ENCODE measurements around the gene DNAL1. TPM values are rescaled to one million over a fixed set of nuclear protein-coding genes. Genes with fewer than 3 reads are reported as not detected.

DNAL1 gene
- total RNA-seq, 2 donors from 2014 or later = 8.1 to 8.3 TPM

- intact Hi-C loops (cut with DNase I) = no loop called here
- Histone ChIP-seq H3K4me1 (peaks cover 45% of the 10 kb centered on the region), H3K36me3 (peaks cover 16% of the 10 kb centered on the region), H3K9me3 (no peaks in the 10 kb centered on the region), H3K27ac (peak overlapping the region; percentile 92), H3K9ac (ENCODE audit: low read depth in 2 of 2, low read length in 2 of 2) (peak overlapping the region; percentile 16 to 97), H3K4me3 (no peak overlapping the region), H3K27me3 (no peaks in the 10 kb centered on the region)
- peak; percentile 26 for DNase-seq
- no peak for TF ChIP-seq CTCF (IDR thresholded peaks at IDR 0.05)
Measured at GRCh38 chr14:73739174-73739898, 94.5 kb downstream of the DNAL1 start.

- intact Hi-C loops (cut with DNase I) = no loop called here
- Histone ChIP-seq H3K4me3 (no peak overlapping the region), H3K4me1 (peaks cover 52% of the 10 kb centered on the region), H3K9ac (ENCODE audit: low read depth in 2 of 2, low read length in 2 of 2) (peak overlapping the region; percentile 74 to 97), H3K27me3 (no peaks in the 10 kb centered on the region), H3K9me3 (no peaks in the 10 kb centered on the region), H3K36me3 (peaks cover 16% of the 10 kb centered on the region), H3K27ac (peak overlapping the region; percentile 92)
- TF ChIP-seq CTCF (IDR thresholded peaks at IDR 0.05) = no peak
- peak; percentile 44 for DNase-seq
Measured at GRCh38 chr14:73739899-73740617, 95.3 kb downstream of the DNAL1 start.

GRCh38 chr14:73740618-73741326 lies 96.0 kb downstream of the DNAL1 start:
- peak overlapping the region; percentile 92 for H3K27ac ChIP-seq
- peaks cover 59% of the 10 kb centered on the region for H3K4me1 ChIP-seq
- peak overlapping the region; percentile 74 to 97 for H3K9ac ChIP-seq (ENCODE audit: low read depth in 2 of 2, low read length in 2 of 2)
- peaks cover 13% of the 10 kb centered on the region for H3K36me3 ChIP-seq
- peak overlapping the region; percentile 4 for H3K4me3 ChIP-seq
- intact Hi-C loops (cut with DNase I) = no loop called here
- no peaks in the 10 kb centered on the region for H3K27me3 ChIP-seq
- TF ChIP-seq CTCF (IDR thresholded peaks at IDR 0.05) = no peak
- peak; percentile 96 for DNase-seq
- no peaks in the 10 kb centered on the region for H3K9me3 ChIP-seq

- Histone ChIP-seq H3K9ac (ENCODE audit: low read depth in 2 of 2, low read length in 2 of 2) (peak overlapping the region; percentile 74 to 97), H3K9me3 (no peaks in the 10 kb centered on the region), H3K36me3 (peaks cover 12% of the 10 kb centered on the region), H3K27me3 (no peaks in the 10 kb centered on the region), H3K4me1 (peaks cover 64% of the 10 kb centered on the region), H3K4me3 (peak overlapping the region; percentile 4), H3K27ac (peak overlapping the region; percentile 92)
- no peak for TF ChIP-seq CTCF (IDR thresholded peaks at IDR 0.05)
- intact Hi-C loops (cut with DNase I) = no loop called here
- peak; percentile 91 for DNase-seq
Measured at GRCh38 chr14:73741386-73741875, 96.6 kb downstream of the DNAL1 start.

GRCh38 chr14:73741876-73742519 lies 97.2 kb downstream of the DNAL1 start:
- Histone ChIP-seq H3K36me3 (peaks cover 12% of the 10 kb centered on the region), H3K4me3 (no peak overlapping the region), H3K27ac (peak overlapping the region; percentile 92), H3K9ac (ENCODE audit: low read depth in 2 of 2, low read length in 2 of 2) (peak overlapping the region; percentile 74 to 97), H3K27me3 (no peaks in the 10 kb centered on the region), H3K9me3 (no peaks in the 10 kb centered on the region), H3K4me1 (peaks cover 70% of the 10 kb centered on the region)
- peak; percentile 49 for DNase-seq
- intact Hi-C loops (cut with DNase I) = no loop called here
- TF ChIP-seq CTCF (IDR thresholded peaks at IDR 0.05) = no peak

All from colonic mucosa (tissue), 4 donors.